H1 (cell line): ENCODE data around the gene PDGFD. TPM values are rescaled to one million over a fixed set of nuclear protein-coding genes. Genes with fewer than 3 reads are reported as not detected.

Experiments used
- BRCA1 ChIP-seq: IDR thresholded peaks from 2 replicates; pipeline ENCODE4 v1.6.1; 2012; ENCODE audit warnings: low read depth, low read length, improper control_type of control experiment
- MAFK ChIP-seq: IDR thresholded peaks from 2 replicates; pipeline ENCODE4 v1.6.1; 2012; ENCODE audit warnings: low read depth, mild to moderate bottlenecking, improper control_type of control experiment, low read length
- PHF8 ChIP-seq: fragments of 200-600 bp; sonication (generic); conservative IDR thresholded peaks from 2 replicates; pipeline ENCODE4 v1.7.1; 2012; ENCODE audit warnings: low read depth, mild to moderate bottlenecking, inconsistent platforms, low read length, moderate library complexity
- TBP ChIP-seq: IDR thresholded peaks from 2 replicates; pipeline ENCODE4 v1.6.1; 2011; ENCODE audit warnings: low read depth, low read length, improper control_type of control experiment
- polyA plus RNA-seq, 7 experiments: library from polyadenylated mRNA; depleted of rRNA in 3 of 7; stranded (reverse) in 5 of 7; unstranded in 2 of 7; fragments of >200 nt in 5 of 7; fragments of 200-250 nt in 2 of 7; gene quantifications; 1 replicate in 5 of 7; 2 replicates in 1 of 7; 4 replicates in 1 of 7; pipeline versions ENCODE4 v1.2.1 to v1.2.3, GENCODE V29; 2011 to 2013; ENCODE audit warnings: missing spikeins in 2 of 7, mixed read lengths in 2 of 7
- total RNA-seq: library from RNA; stranded (reverse); fragmentation: NEBNext Ultra II Directional; extraction: Animal tissue kit (Norgen Biotek cat#: 25700); gene quantifications from 2 replicates; pipeline ENCODE4 v1.2.1, GENCODE V29; 2021

The PDGFD gene
- total and polyA plus RNA-seq, 2 of the 8 experiments (the other 6 are each of a cell fraction or from before 2014, with no cell fraction given) = 1.1 to 3.9 TPM

DNA sequence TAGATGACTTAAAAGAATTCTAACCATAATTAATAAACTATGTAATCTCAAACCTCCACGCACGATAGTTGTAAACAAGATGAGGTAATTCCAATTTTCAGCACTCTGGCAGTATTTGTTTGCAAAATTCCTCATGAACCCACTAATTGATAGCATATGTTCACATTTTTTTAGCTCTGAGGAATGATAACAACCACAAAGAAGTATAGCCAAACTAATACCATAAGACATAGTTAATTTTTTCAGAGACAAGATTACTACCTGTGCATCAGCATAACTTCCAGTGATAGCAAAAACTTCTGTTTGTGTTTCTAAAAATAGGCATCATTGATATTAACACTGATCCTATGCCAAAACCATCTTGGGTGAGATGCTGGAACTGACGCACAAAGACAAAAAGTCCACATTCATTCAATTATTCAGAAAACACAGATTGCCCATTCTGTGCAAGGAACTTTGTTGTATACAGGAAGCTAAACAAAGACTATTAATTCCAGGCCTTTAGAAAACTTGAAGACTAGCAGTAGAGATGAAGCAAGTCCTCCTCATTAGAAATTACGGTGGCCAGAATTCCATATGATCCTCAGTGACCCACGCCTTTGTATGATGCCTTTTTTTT is 57.7 kb downstream of the PDGFD start (continued):
- TF ChIP-seq BRCA1 = no peak
- no peak for TF ChIP-seq PHF8
- TF ChIP-seq TBP = no peak
- TF ChIP-seq MAFK = no peak
- TF ChIP-seq, all 59 proteins: peak for 0
